ENCODE data around the gene PIP4K2A.

GRCh38 chr10:22723343-22723779 is 9.0 kb upstream of the PIP4K2A start:
- TF ChIP-seq POLR2AphosphoS5 (IDR thresholded peaks at IDR 0.05; ENCODE audit: borderline replicate concordance, low read depth, low read length) (no peak), EZH2 (IDR thresholded peaks at IDR 0.05) (no peak), FOXP2 (optimal IDR thresholded peaks at IDR 0.05; ENCODE audit: control extremely low read depth, extremely low read length, insufficient read depth) (no peak)

Measured in SK-N-MC (cell line).